HEK293 (cell line): ENCODE results near the gene BUB1B.

Experiments
- CTCF ChIA-PET: fragments of 350-600 bp; formaldehyde crosslinking; extraction: SDS; loops from one replicate; lab custom pipeline; 2021; ENCODE audit warnings: antibody characterized with exemption; lab: Yijun Ruan, JAX
- POLR2A ChIA-PET: fragments of 300-600 bp; formaldehyde crosslinking; extraction: SDS; loops from one replicate; lab custom pipeline; 2020; ENCODE audit warnings: antibody characterized with exemption, inconsistent platforms; lab: Yijun Ruan, JAX
- H3K27ac ChIP-seq: fragments of 200-500 bp; sonication (Bioruptor generic); 2 replicates; pipeline ENCODE4 v1.5.1; 2014; ENCODE audit warnings: low read depth, low read length, control low read depth, inconsistent platforms; ENCODE audit errors: extremely low read depth
- H3K36me3 ChIP-seq, 2 experiments: fragments of 200-500 bp in 1 of 2; sonication (Bioruptor generic) in 1 of 2; 1 replicate in 1 of 2; 2 replicates in 1 of 2; pipeline ENCODE4 v1.5.1; 2014 to 2017; ENCODE audit warnings: inconsistent platforms in 2 of 2, low read length in 2 of 2; ENCODE audit not compliant: control insufficient read depth in 2 of 2, insufficient read depth in 1 of 2
- H3K4me1 ChIP-seq: fragments of 200-500 bp; sonication (Bioruptor generic); 2 replicates; pipeline ENCODE4 v1.5.1; 2014; ENCODE audit warnings: mild to moderate bottlenecking, low read length, inconsistent platforms; ENCODE audit not compliant: control insufficient read depth, insufficient read depth
- H3K4me3 ChIP-seq: 2 replicates; pipeline ENCODE4 v1.5.1; 2011; ENCODE audit warnings: low read depth, mild to moderate bottlenecking, control low read depth, low read length, moderate library complexity
- H3K9me3 ChIP-seq: fragments of 200-500 bp; sonication (Bioruptor generic); 2 replicates; pipeline ENCODE4 v1.5.1; 2014; ENCODE audit warnings: low read depth, low read length, inconsistent platforms; ENCODE audit not compliant: control insufficient read depth, insufficient read depth
- KLF9 ChIP-seq: fragments of 450-650 bp; formaldehyde crosslinking; IDR thresholded peaks from 2 replicates; pipeline ENCODE4 v1.5.1; 2016; ENCODE audit warnings: missing biosample characterization, missing genetic modification characterization, low read depth
- MZF1 ChIP-seq: fragments of 450-650 bp; formaldehyde crosslinking; IDR thresholded peaks from 2 replicates; pipeline ENCODE4 v1.5.1; 2017; ENCODE audit warnings: missing biosample characterization, missing genetic modification characterization, borderline replicate concordance
- SCRT2 ChIP-seq: fragments of 450-650 bp; formaldehyde crosslinking; IDR thresholded peaks from 2 replicates; pipeline ENCODE4 v1.5.1; 2016; ENCODE audit warnings: missing biosample characterization, missing genetic modification characterization
- SP7 ChIP-seq: fragments of 450-650 bp; formaldehyde crosslinking; IDR thresholded peaks from 2 replicates; pipeline ENCODE4 v1.5.1; 2016; ENCODE audit warnings: missing biosample characterization, missing genetic modification characterization
- TCF7L2 ChIP-seq: IDR thresholded peaks from 2 replicates; pipeline ENCODE4 v1.6.1; 2011; ENCODE audit warnings: low read depth, mild to moderate bottlenecking, inconsistent platforms, low read length, moderate library complexity, borderline replicate concordance
- ZBTB20 ChIP-seq: fragments of 450-650 bp; formaldehyde crosslinking; IDR thresholded peaks from 2 replicates; pipeline ENCODE4 v1.5.1; 2016; ENCODE audit warnings: missing biosample characterization, missing genetic modification characterization
- ZBTB48 ChIP-seq: fragments of 450-650 bp; formaldehyde crosslinking; IDR thresholded peaks from 2 replicates; pipeline ENCODE4 v1.5.1; 2016; ENCODE audit warnings: missing biosample characterization, missing genetic modification characterization
- ZNF274 ChIP-seq, 2 experiments: fragments of 200-500 bp in 1 of 2; fragments of 450-650 bp in 1 of 2; sonication (Bioruptor generic) in 1 of 2; formaldehyde crosslinking in 1 of 2; IDR thresholded peaks; 2 replicates each; pipeline versions ENCODE4 v1.5.1 to v1.6.1; 2014 to 2016; ENCODE audit warnings: borderline replicate concordance in 1 of 2, inconsistent platforms in 1 of 2, low read length in 1 of 2, missing biosample characterization in 1 of 2, missing genetic modification characterization in 1 of 2
- ZNF302 ChIP-seq: fragments of 450-650 bp; formaldehyde crosslinking; IDR thresholded peaks from 2 replicates; pipeline ENCODE4 v1.5.1; 2016; ENCODE audit warnings: missing biosample characterization, missing genetic modification characterization, low read depth
- ZNF366 ChIP-seq: fragments of 450-650 bp; formaldehyde crosslinking; conservative IDR thresholded peaks from 2 replicates; pipeline ENCODE4 v1.5.1; 2016; ENCODE audit warnings: missing biosample characterization, missing genetic modification characterization
- ZNF398 ChIP-seq: fragments of 450-650 bp; formaldehyde crosslinking; IDR thresholded peaks from 2 replicates; pipeline ENCODE4 v1.5.1; 2017; ENCODE audit warnings: missing biosample characterization, missing genetic modification characterization
- ZNF488 ChIP-seq: fragments of 450-650 bp; formaldehyde crosslinking; IDR thresholded peaks from 2 replicates; pipeline ENCODE4 v1.5.1; 2016; ENCODE audit warnings: missing biosample characterization, missing genetic modification characterization
- ZNF585B ChIP-seq: fragments of 450-650 bp; formaldehyde crosslinking; IDR thresholded peaks from 2 replicates; pipeline ENCODE4 v1.5.1; 2016; ENCODE audit warnings: missing biosample characterization, missing genetic modification characterization
- ZNF610 ChIP-seq: fragments of 450-650 bp; formaldehyde crosslinking; IDR thresholded peaks from 2 replicates; pipeline ENCODE4 v1.5.1; 2016; ENCODE audit warnings: missing biosample characterization, missing genetic modification characterization, borderline replicate concordance
- ZNF664 ChIP-seq: fragments of 450-650 bp; formaldehyde crosslinking; IDR thresholded peaks from 2 replicates; pipeline ENCODE4 v1.5.1; 2016; ENCODE audit warnings: missing biosample characterization, missing genetic modification characterization
- ZNF701 ChIP-seq: fragments of 450-650 bp; formaldehyde crosslinking; IDR thresholded peaks from 2 replicates; pipeline ENCODE4 v1.5.1; 2016; ENCODE audit warnings: missing biosample characterization, missing genetic modification characterization
- ZNF747 ChIP-seq: fragments of 450-650 bp; formaldehyde crosslinking; IDR thresholded peaks from 2 replicates; pipeline ENCODE4 v1.5.1; 2016; ENCODE audit warnings: missing biosample characterization, missing genetic modification characterization
- ZNF792 ChIP-seq: fragments of 450-650 bp; formaldehyde crosslinking; IDR thresholded peaks from 2 replicates; pipeline ENCODE4 v1.5.1; 2016; ENCODE audit warnings: missing biosample characterization, missing genetic modification characterization
- ZNF830 ChIP-seq: fragments of 450-650 bp; IDR thresholded peaks from 2 replicates; pipeline ENCODE4 v1.5.0; 2018; ENCODE audit warnings: missing biosample characterization, missing genetic modification characterization, low read depth, mild to moderate bottlenecking, moderate library complexity
- ZSCAN16 ChIP-seq: fragments of 450-650 bp; formaldehyde crosslinking; IDR thresholded peaks from 2 replicates; pipeline ENCODE4 v1.5.1; 2016; ENCODE audit warnings: missing biosample characterization, missing genetic modification characterization

The BUB1B gene

DNA sequence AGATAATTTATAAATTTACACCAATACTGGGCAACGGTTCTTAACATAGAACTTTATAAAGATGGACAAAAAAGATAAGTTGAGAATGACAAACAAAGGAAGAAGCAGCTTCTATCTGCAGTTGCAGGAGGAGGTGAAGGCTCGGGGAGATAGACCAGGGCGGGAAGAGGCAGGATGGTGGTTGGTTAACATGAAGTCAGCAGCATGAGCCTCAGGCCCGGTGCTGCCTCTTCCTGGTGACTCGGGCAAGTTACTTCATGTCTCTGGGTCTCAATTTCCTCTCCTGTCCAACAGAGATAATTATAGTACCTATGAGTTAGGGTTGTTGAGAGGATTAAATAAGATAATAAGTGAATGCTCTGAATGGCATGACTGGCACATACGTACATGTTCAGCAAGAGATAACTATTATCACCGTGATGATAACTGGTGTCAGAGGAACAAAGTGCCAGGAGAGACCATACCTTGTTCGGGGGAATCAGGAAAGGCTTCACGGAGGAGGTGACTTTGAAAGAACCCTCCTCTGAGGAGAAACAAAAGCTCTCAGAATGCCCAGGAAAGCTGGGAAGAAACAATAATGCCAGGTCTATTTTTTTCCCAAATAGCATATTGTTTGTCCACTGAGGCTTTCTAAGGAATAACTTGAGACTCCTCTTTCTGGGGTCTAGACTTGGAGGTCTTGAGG, 82.4 kb downstream of the BUB1B start:
- Histone ChIP-seq H3K36me3 (no peaks in the 10 kb centered on the region), H3K4me1 (peaks cover 5% of the 10 kb centered on the region; the same call in 1 of the 2 replicates), H3K27ac (no peak overlapping the region), H3K4me3 (no peak overlapping the region), H3K9me3 (no peaks in the 10 kb centered on the region)
- ChIA-PET POLR2A (no interaction called here), CTCF (interaction anchor here (2.5 to 10.3 kb wide), 2 partner anchors 26 to 31 kb away, joined by 7 to 68 read pairs; no protein-coding TSS in a partner anchor)
- 0 out of 2 replicates have a peak, but pooled peaks have one; percentile 20 for TF ChIP-seq ZSCAN16
- peak; percentile 29; the same call in 1 of the 2 replicates for TF ChIP-seq SP7 (tag by site-specific recombination)
- TF ChIP-seq ZNF274 (IDR thresholded peaks at IDR 0.05; ENCODE audit: low read length) = no peak
- no peak for TF ChIP-seq ZNF274 (tag by site-specific recombination; IDR thresholded peaks at IDR 0.05; ENCODE audit: borderline replicate concordance)
- TF ChIP-seq ZNF398 (tag by site-specific recombination) = no peak
- peak; percentile 83 for TF ChIP-seq ZNF664 (tag by site-specific recombination)
- no peak for TF ChIP-seq ZBTB20

- TF ChIP-seq KLF9 (tag by site-specific recombination) = no peak
- peak; percentile 70 for TF ChIP-seq SCRT2 (tag by site-specific recombination)
- no peak for TF ChIP-seq ZNF302 (tag by site-specific recombination)
- TF ChIP-seq ZNF585B (tag by site-specific recombination) = no peak
- H3K4me3 ChIP-seq = no peak overlapping the region
- H3K36me3 ChIP-seq = no peaks in the 10 kb centered on the region
- POLR2A ChIA-PET = no interaction called here
- no peaks in the 10 kb centered on the region for H3K9me3 ChIP-seq
- CTCF ChIA-PET = interaction anchor here (1.4 to 10.3 kb wide), 2 partner anchors 28 to 29 kb away, joined by 4 to 68 read pairs; no protein-coding TSS in a partner anchor
- no peak overlapping the region for H3K27ac ChIP-seq
- peaks cover 4% of the 10 kb centered on the region; the same call in 1 of the 2 replicates for H3K4me1 ChIP-seq
These were observed 84.2 kb downstream of the BUB1B start for GRCh38 chr15:40244961-40245523.

- POLR2A ChIA-PET = no interaction called here
- Histone ChIP-seq H3K36me3 (no peaks in the 10 kb centered on the region), H3K27ac (no peak overlapping the region), H3K9me3 (no peaks in the 10 kb centered on the region), H3K4me1 (peaks cover 4% of the 10 kb centered on the region; the same call in 1 of the 2 replicates), H3K4me3 (no peak overlapping the region)
- no peak for TF ChIP-seq ZNF747 (tag by site-specific recombination)
- TF ChIP-seq ZNF302 (tag by site-specific recombination) = no peak
- TF ChIP-seq ZNF610 (tag by site-specific recombination) = no peak
- TF ChIP-seq ZNF701 (tag by site-specific recombination) = no peak
- TF ChIP-seq ZBTB48 = no peak
- TF ChIP-seq ZNF664 (tag by site-specific recombination) = no peak
- TF ChIP-seq ZNF830 = no peak
- no peak for TF ChIP-seq TCF7L2
- TF ChIP-seq ZNF366 (tag by site-specific recombination) = no peak
- TF ChIP-seq MZF1 = no peak
- TF ChIP-seq ZNF792 (tag by site-specific recombination) = no peak
- TF ChIP-seq ZNF488 (tag by site-specific recombination) = no peak
- CTCF ChIA-PET = interaction anchor here (1.4 to 10.3 kb wide), 3 partner anchors 28 to 29 kb away, joined by 4 to 68 read pairs (median 5); no protein-coding TSS in a partner anchor
These were observed 85.0 kb downstream of the BUB1B start for GRCh38 chr15:40245666-40246450.
